Measurements from ENCODE around the gene RAP1B.

RAP1B gene

DNA sequence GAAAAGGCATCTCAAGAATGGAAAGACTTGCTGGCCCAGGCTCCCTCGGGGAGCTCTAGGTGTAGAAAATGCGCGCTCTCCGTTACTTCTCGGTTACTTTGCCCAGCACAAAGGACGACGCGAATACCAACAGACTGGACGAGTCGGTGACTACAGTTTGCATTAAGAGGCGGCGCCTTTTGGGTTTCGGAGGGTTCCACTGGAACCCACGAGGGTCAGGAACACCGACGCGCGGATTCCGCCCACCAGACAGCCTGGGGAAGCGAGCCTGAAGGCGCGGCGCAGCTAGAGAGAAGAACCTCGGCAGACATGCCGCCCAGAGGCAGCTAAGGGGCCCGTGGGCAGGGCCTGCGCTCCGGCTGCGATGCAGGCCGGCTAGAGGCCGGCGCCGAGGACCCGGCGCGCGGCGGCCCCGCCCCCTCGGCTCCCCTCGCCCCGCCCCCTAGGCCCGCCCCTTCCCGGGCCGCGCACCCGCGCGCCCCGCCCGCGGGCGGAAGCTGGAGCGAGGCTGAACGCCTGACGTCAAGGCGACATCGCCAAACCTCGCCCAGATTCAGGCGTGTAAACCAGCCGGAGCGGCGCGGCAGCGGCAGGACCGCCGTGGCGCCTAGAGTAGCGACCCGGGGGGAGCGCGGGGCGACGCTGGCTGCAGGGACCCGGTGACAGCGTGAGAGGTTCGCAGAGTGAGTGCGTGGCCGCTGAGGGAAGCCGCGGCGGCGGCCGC lies at the start of gene RAP1B:
Gene RAP1B (plus strand): TSS at position 530 of the 724 bp plus-strand sequence. CDS start 37,826 bp downstream, outside the sequence.
- DNase-seq (ENCODE audit: low spot score), result peak; percentile 87
- H3K27ac Mint-ChIP-seq, result peak within 1 kb of the TSS; percentile 96
- peaks cover 44% of the 10 kb centered on the region for H3K4me1 Mint-ChIP-seq (ENCODE audit: low read depth)
- no peaks in the 10 kb centered on the region for H3K9me3 Mint-ChIP-seq
- peaks cover 35% of the 10 kb centered on the region for H3K36me3 Mint-ChIP-seq (ENCODE audit: low read depth)
- H3K4me3 Mint-ChIP-seq, result peak within 1 kb of the TSS; percentile 95
- H3K27me3 Mint-ChIP-seq (ENCODE audit: low read depth), result no peaks in the 10 kb centered on the region

DNA sequence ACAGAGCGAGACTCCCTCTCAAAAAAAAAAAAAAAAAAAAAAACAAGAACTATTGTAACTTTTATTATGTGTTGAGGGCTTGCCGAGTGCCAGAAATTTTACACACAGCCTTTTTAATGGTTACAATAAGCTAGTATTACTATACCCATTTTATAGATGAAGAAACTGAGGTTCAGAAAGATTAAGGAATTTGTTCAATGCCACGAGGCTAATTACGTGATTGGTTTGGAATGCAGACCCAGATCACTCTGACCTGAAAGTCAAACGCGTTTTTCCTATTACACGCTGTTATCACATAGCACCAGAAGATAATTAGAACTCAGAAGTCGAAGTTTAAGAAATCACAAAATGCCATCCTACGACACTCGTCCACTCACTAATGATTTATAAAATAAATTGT lies 48.9 kb upstream of the RAP1B start:
- Mint-ChIP-seq H3K27ac (no peak overlapping the region), H3K36me3 (ENCODE audit: low read depth) (no peaks in the 10 kb centered on the region), H3K9me3 (no peaks in the 10 kb centered on the region), H3K4me3 (no peak overlapping the region), H3K27me3 (ENCODE audit: low read depth) (peaks cover 9% of the 10 kb centered on the region), H3K4me1 (ENCODE audit: low read depth) (peaks cover 36% of the 10 kb centered on the region)
- no peak for DNase-seq (ENCODE audit: low spot score)

DNA sequence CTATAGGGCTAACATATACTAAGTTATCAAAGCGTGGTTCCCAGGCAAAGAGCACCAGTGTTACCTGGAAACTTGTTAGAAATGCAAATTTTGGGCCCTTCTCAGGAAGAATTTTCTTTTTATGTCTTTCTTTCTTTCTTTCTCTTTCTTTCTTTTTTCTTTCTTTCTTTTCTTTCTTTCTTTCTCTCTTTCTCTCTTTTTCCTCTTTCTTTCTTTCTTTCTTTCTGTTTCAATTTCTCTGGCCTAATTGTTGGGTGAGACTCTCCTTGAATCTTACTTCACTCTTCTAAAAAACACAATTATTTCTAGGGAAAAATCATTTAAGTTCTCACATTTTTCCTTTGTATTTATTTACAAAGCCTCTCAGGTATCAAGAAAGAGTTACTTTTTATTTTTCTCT lies 46.5 kb upstream of the RAP1B start:
- H3K4me3 Mint-ChIP-seq, result no peak overlapping the region
- H3K27me3 Mint-ChIP-seq (ENCODE audit: low read depth), result no peaks in the 10 kb centered on the region
- H3K9me3 Mint-ChIP-seq, result no peaks in the 10 kb centered on the region
- H3K4me1 Mint-ChIP-seq (ENCODE audit: low read depth), result peaks cover 26% of the 10 kb centered on the region
- no peak overlapping the region for H3K27ac Mint-ChIP-seq
- H3K36me3 Mint-ChIP-seq (ENCODE audit: low read depth), result no peaks in the 10 kb centered on the region
- DNase-seq (ENCODE audit: low spot score), result no peak

GRCh38 chr12:68565391-68565903 lies 45.3 kb upstream of the RAP1B start:
- peak overlapping the region; percentile 53 for H3K27ac Mint-ChIP-seq
- H3K9me3 Mint-ChIP-seq, result no peaks in the 10 kb centered on the region
- peak; percentile 29 for DNase-seq (ENCODE audit: low spot score)
- peak overlapping the region; percentile 2 for H3K4me3 Mint-ChIP-seq
- no peaks in the 10 kb centered on the region for H3K36me3 Mint-ChIP-seq (ENCODE audit: low read depth)
- no peaks in the 10 kb centered on the region for H3K27me3 Mint-ChIP-seq (ENCODE audit: low read depth)
- H3K4me1 Mint-ChIP-seq (ENCODE audit: low read depth), result peaks cover 22% of the 10 kb centered on the region

- DNase-seq (ENCODE audit: low spot score), result no peak
- H3K9me3 Mint-ChIP-seq, result no peaks in the 10 kb centered on the region
- peaks cover 34% of the 10 kb centered on the region for H3K4me1 Mint-ChIP-seq (ENCODE audit: low read depth)
- no peak overlapping the region for H3K4me3 Mint-ChIP-seq
- no peak overlapping the region for H3K27ac Mint-ChIP-seq
- no peaks in the 10 kb centered on the region for H3K27me3 Mint-ChIP-seq (ENCODE audit: low read depth)
- H3K36me3 Mint-ChIP-seq (ENCODE audit: low read depth), result no peaks in the 10 kb centered on the region
Observed at GRCh38 chr12:68568922-68569569, 41.7 kb upstream of the RAP1B start.

DNA sequence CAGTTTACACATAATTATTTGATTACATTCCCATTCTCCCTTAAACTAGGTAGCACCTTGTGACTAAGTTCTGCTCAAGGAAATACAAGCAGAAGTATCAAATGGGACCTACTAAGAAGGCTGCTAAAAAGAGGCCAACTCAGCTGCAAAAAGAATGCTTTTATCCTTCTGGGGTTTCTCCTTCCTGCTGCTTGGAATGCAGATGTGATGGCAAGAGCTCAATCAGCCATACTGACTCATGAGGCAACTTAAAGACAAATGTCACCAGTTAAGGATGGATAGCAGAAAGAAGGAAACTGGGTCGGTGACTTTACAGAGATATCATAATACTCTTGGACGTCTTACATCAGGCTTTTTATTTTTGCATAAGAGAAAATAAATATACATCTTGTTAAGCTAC lies 38.0 kb upstream of the RAP1B start:
- H3K4me3 Mint-ChIP-seq, result no peak overlapping the region
- DNase-seq (ENCODE audit: low spot score), result no peak
- no peaks in the 10 kb centered on the region for H3K27me3 Mint-ChIP-seq (ENCODE audit: low read depth)
- no peaks in the 10 kb centered on the region for H3K36me3 Mint-ChIP-seq (ENCODE audit: low read depth)
- H3K27ac Mint-ChIP-seq, result no peak overlapping the region
- peaks cover 16% of the 10 kb centered on the region for H3K4me1 Mint-ChIP-seq (ENCODE audit: low read depth)
- H3K9me3 Mint-ChIP-seq, result no peaks in the 10 kb centered on the region

- Mint-ChIP-seq H3K4me3 (no peak overlapping the region), H3K27ac (no peak overlapping the region), H3K4me1 (ENCODE audit: low read depth) (peaks cover 21% of the 10 kb centered on the region), H3K36me3 (ENCODE audit: low read depth) (no peaks in the 10 kb centered on the region), H3K9me3 (no peaks in the 10 kb centered on the region), H3K27me3 (ENCODE audit: low read depth) (no peaks in the 10 kb centered on the region)
- DNase-seq (ENCODE audit: low spot score), result no peak
Observed at GRCh38 chr12:68573406-68573805, 37.3 kb upstream of the RAP1B start.

DNA sequence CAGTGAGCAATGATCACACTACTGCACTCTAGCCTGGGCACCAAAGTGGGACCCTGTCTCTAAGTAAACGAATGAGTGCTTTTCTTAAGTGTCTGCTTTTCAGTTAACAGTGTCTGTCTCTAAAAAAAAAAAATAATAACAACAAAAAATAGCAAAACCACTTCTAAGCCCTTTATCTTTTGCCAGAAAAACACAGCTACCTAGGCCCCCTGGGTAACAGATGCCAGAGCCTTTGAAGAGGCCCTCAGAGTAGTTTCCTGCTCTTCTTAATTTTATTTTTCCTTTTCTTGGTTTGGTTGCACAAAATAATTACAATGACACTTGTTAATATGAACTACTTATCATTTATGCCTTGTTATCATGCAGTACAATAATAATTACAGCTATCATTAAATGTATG lies 32.8 kb upstream of the RAP1B start:
- H3K4me3 Mint-ChIP-seq, result no peak overlapping the region
- no peaks in the 10 kb centered on the region for H3K27me3 Mint-ChIP-seq (ENCODE audit: low read depth)
- no peaks in the 10 kb centered on the region for H3K36me3 Mint-ChIP-seq (ENCODE audit: low read depth)
- no peak overlapping the region for H3K27ac Mint-ChIP-seq
- no peaks in the 10 kb centered on the region for H3K9me3 Mint-ChIP-seq
- peaks cover 20% of the 10 kb centered on the region for H3K4me1 Mint-ChIP-seq (ENCODE audit: low read depth)
- no peak for DNase-seq (ENCODE audit: low spot score)

DNA sequence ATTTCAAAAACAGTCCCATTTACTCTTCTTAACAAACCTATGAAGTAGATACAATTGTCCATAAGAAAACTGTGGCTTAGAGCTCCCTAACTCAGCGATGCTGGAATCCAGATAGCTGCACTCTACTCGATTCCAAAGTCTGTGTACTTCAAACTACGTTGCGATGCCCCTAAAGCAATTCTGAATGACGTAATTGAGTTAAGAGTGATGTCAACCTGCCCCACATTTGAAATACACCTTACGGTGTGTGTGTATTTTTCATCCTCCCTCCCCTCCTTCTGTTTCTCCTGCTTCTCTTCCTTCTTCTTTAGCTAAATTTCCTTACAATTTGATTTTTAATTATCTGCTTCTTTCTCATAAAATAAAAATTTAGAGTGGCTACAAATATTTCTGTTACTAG lies 31.9 kb upstream of the RAP1B start:
- Mint-ChIP-seq H3K27ac (peak overlapping the region; percentile 70), H3K4me3 (peak overlapping the region; percentile 44), H3K4me1 (ENCODE audit: low read depth) (peaks cover 20% of the 10 kb centered on the region), H3K9me3 (no peaks in the 10 kb centered on the region), H3K36me3 (ENCODE audit: low read depth) (no peaks in the 10 kb centered on the region), H3K27me3 (ENCODE audit: low read depth) (no peaks in the 10 kb centered on the region)
- DNase-seq (ENCODE audit: low spot score), result no peak

DNA sequence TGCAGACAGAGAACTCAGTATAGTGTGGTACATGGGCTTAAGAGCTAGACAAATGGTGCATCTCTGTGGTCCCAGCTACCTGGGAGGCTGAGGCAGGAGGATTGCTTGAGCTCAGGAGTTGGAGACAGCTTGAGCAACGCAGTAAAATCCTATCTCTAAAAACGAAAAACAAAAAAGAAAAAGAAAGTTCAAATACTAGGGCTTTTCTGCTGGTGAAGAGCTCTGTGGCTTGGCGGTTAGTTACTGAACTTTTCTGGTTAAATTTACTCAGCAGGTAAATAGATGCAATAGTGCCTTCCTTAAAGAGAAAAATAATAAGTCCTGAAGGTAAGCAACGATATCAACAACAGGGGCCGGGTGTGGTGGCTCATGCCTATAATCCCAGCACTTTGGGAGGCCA lies 31.4 kb upstream of the RAP1B start:
- peak overlapping the region; percentile 44 for H3K4me3 Mint-ChIP-seq
- peaks cover 20% of the 10 kb centered on the region for H3K4me1 Mint-ChIP-seq (ENCODE audit: low read depth)
- H3K9me3 Mint-ChIP-seq, result no peaks in the 10 kb centered on the region

DNA sequence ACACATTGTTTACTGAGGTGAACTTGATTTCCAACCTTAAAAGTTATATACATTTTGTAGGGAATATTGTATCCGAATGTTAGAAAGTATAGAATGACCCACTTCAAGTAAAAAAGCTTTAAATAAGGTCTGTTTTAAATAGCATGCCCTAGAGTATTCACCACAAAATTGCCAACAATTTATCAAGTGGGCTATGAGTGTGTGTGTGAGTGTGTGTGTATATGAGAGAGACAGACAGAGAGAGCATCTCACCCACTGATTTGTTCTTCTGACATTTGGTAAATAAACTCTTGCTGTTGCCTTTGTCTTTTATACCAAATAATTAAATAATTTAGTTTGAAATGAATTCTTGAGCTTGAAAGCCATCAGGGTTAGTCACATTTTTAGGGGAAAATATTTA lies 29.8 kb upstream of the RAP1B start:
- no peak overlapping the region for H3K27ac Mint-ChIP-seq
- peaks cover 20% of the 10 kb centered on the region for H3K4me1 Mint-ChIP-seq (ENCODE audit: low read depth)
- DNase-seq (ENCODE audit: low spot score), result no peak
- H3K4me3 Mint-ChIP-seq, result no peak overlapping the region
- H3K36me3 Mint-ChIP-seq (ENCODE audit: low read depth), result no peaks in the 10 kb centered on the region
- H3K9me3 Mint-ChIP-seq, result no peaks in the 10 kb centered on the region
- no peaks in the 10 kb centered on the region for H3K27me3 Mint-ChIP-seq (ENCODE audit: low read depth)

More for the DNA sequence above, 31.4 kb upstream of the RAP1B start:
- H3K27me3 Mint-ChIP-seq (ENCODE audit: low read depth), result no peaks in the 10 kb centered on the region
- DNase-seq (ENCODE audit: low spot score), result no peak
- peak overlapping the region; percentile 70 for H3K27ac Mint-ChIP-seq
- H3K36me3 Mint-ChIP-seq (ENCODE audit: low read depth), result no peaks in the 10 kb centered on the region

- no peak overlapping the region for H3K4me3 Mint-ChIP-seq
- peaks cover 24% of the 10 kb centered on the region for H3K4me1 Mint-ChIP-seq (ENCODE audit: low read depth)
- no peak overlapping the region for H3K27ac Mint-ChIP-seq
Observed at GRCh38 chr12:68581926-68582325, 28.8 kb upstream of the RAP1B start.

GRCh38 chr12:68585966-68586365 lies 24.7 kb upstream of the RAP1B start:
- Mint-ChIP-seq H3K4me1 (ENCODE audit: low read depth) (peaks cover 14% of the 10 kb centered on the region), H3K27ac (no peak overlapping the region), H3K4me3 (no peak overlapping the region), H3K27me3 (ENCODE audit: low read depth) (no peaks in the 10 kb centered on the region), H3K36me3 (ENCODE audit: low read depth) (peaks cover 14% of the 10 kb centered on the region), H3K9me3 (peaks cover 13% of the 10 kb centered on the region)
- no peak for DNase-seq (ENCODE audit: low spot score)

More at GRCh38 chr12:68581926-68582325, 28.8 kb upstream of the RAP1B start:
- DNase-seq (ENCODE audit: low spot score), result no peak
- H3K36me3 Mint-ChIP-seq (ENCODE audit: low read depth), result no peaks in the 10 kb centered on the region
- H3K9me3 Mint-ChIP-seq, result no peaks in the 10 kb centered on the region
- no peaks in the 10 kb centered on the region for H3K27me3 Mint-ChIP-seq (ENCODE audit: low read depth)

GRCh38 chr12:68587448-68587873 lies 23.2 kb upstream of the RAP1B start:
- DNase-seq (ENCODE audit: low spot score), result peak; percentile 60
- H3K4me1 Mint-ChIP-seq (ENCODE audit: low read depth), result peaks cover 28% of the 10 kb centered on the region

More at GRCh38 chr12:68587448-68587873, 23.2 kb upstream of the RAP1B start:
- peak overlapping the region; percentile 59 for H3K4me3 Mint-ChIP-seq
- H3K36me3 Mint-ChIP-seq (ENCODE audit: low read depth), result peaks cover 19% of the 10 kb centered on the region
- H3K9me3 Mint-ChIP-seq, result peaks cover 20% of the 10 kb centered on the region
- H3K27me3 Mint-ChIP-seq (ENCODE audit: low read depth), result no peaks in the 10 kb centered on the region
- H3K27ac Mint-ChIP-seq, result peak overlapping the region; percentile 90
